Measurements from ENCODE around the gene C1QL2. TPM values are rescaled to one million over a fixed set of nuclear protein-coding genes. Genes with fewer than 3 reads are reported as not detected.

C1QL2 gene
- polyA plus RNA-seq, 1 donor from 2014 or later, result not detected

GRCh38 chr2:119179202-119179601 lies 20.7 kb upstream of the C1QL2 start:
- no peak overlapping the region for H3K9ac ChIP-seq (ENCODE audit: low read length)
- no peaks in the 10 kb centered on the region for H3K79me2 ChIP-seq (replicated peaks; ENCODE audit: insufficient read depth, low read length)
- H3K9me3 ChIP-seq (ENCODE audit: low read length), result no peaks in the 10 kb centered on the region
- TF ChIP-seq POLR2AphosphoS5 (IDR thresholded peaks at IDR 0.05), result no peak
- TF ChIP-seq TAF1 (IDR thresholded peaks at IDR 0.05; ENCODE audit: low read depth), result no peak
- TF ChIP-seq, protein P1, sequence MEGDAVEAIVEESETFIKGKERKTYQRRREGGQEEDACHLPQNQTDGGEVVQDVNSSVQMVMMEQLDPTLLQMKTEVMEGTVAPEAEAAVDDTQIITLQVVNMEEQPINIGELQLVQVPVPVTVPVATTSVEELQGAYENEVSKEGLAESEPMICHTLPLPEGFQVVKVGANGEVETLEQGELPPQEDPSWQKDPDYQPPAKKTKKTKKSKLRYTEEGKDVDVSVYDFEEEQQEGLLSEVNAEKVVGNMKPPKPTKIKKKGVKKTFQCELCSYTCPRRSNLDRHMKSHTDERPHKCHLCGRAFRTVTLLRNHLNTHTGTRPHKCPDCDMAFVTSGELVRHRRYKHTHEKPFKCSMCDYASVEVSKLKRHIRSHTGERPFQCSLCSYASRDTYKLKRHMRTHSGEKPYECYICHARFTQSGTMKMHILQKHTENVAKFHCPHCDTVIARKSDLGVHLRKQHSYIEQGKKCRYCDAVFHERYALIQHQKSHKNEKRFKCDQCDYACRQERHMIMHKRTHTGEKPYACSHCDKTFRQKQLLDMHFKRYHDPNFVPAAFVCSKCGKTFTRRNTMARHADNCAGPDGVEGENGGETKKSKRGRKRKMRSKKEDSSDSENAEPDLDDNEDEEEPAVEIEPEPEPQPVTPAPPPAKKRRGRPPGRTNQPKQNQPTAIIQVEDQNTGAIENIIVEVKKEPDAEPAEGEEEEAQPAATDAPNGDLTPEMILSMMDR (IDR thresholded peaks at IDR 0.05; ENCODE audit: poor library complexity, severe bottlenecking), result no peak
- TF ChIP-seq MXI1 (conservative IDR thresholded peaks at IDR 0.05; ENCODE audit: poor library complexity, severe bottlenecking), result no peak
- no peak for TF ChIP-seq RAD21 (conservative IDR thresholded peaks at IDR 0.05)
- no peak for TF ChIP-seq REST (IDR thresholded peaks at IDR 0.05; ENCODE audit: borderline replicate concordance)
- no peak for TF ChIP-seq EZH2 (IDR thresholded peaks at IDR 0.05; ENCODE audit: borderline replicate concordance, insufficient read depth, low read length, poor library complexity, severe bottlenecking)
- TF ChIP-seq EP300 (conservative IDR thresholded peaks at IDR 0.05; ENCODE audit: poor library complexity, severe bottlenecking), result no peak
- TF ChIP-seq SMC3 (conservative IDR thresholded peaks at IDR 0.05; ENCODE audit: poor library complexity), result no peak
- H3K9me2 ChIP-seq (ENCODE audit: insufficient read depth, low read length), result no peaks in the 10 kb centered on the region
- H3K27ac ChIP-seq (ENCODE audit: low read length), result no peak overlapping the region
- H3K36me3 ChIP-seq (ENCODE audit: insufficient read depth, low read length), result no peaks in the 10 kb centered on the region
- H4K20me1 ChIP-seq (ENCODE audit: insufficient read depth), result no peaks in the 10 kb centered on the region
- no peaks in the 10 kb centered on the region for H3F3A ChIP-seq (ENCODE audit: insufficient read depth, low read length, poor library complexity, severe bottlenecking)
- H2AFZ ChIP-seq (ENCODE audit: low read depth, low read length), result no peak overlapping the region
- no peak overlapping the region for H3K4me3 ChIP-seq (ENCODE audit: low read length)
- H3K4me2 ChIP-seq (ENCODE audit: low read length), result no peak overlapping the region
- no peaks in the 10 kb centered on the region for H3K27me3 ChIP-seq (ENCODE audit: insufficient read depth, low read depth, low read length)

- Histone ChIP-seq H3K36me3 (ENCODE audit: insufficient read depth, low read length) (no peaks in the 10 kb centered on the region), H3K9me3 (ENCODE audit: low read length) (no peaks in the 10 kb centered on the region), H3K4me2 (ENCODE audit: low read length) (no peak overlapping the region), H3K9me2 (ENCODE audit: insufficient read depth, low read length) (no peaks in the 10 kb centered on the region), H3K27ac (ENCODE audit: low read length) (no peak overlapping the region), H3K79me2 (replicated peaks; ENCODE audit: insufficient read depth, low read length) (no peaks in the 10 kb centered on the region), H4K20me1 (ENCODE audit: insufficient read depth) (no peaks in the 10 kb centered on the region), H3K27me3 (ENCODE audit: insufficient read depth, low read depth, low read length) (no peaks in the 10 kb centered on the region), H3K9ac (ENCODE audit: low read length) (no peak overlapping the region), H3K4me3 (ENCODE audit: low read length) (no peak overlapping the region), H3F3A (ENCODE audit: insufficient read depth, low read length, poor library complexity, severe bottlenecking) (no peaks in the 10 kb centered on the region), H2AFZ (ENCODE audit: low read depth, low read length) (no peak overlapping the region)
- TF ChIP-seq RAD21 (conservative IDR thresholded peaks at IDR 0.05) (no peak), EZH2 (IDR thresholded peaks at IDR 0.05; ENCODE audit: borderline replicate concordance, insufficient read depth, low read length, poor library complexity, severe bottlenecking) (no peak), TAF1 (IDR thresholded peaks at IDR 0.05; ENCODE audit: low read depth) (no peak), POLR2AphosphoS5 (IDR thresholded peaks at IDR 0.05) (no peak), REST (IDR thresholded peaks at IDR 0.05; ENCODE audit: borderline replicate concordance) (no peak), MXI1 (conservative IDR thresholded peaks at IDR 0.05; ENCODE audit: poor library complexity, severe bottlenecking) (no peak), SMC3 (conservative IDR thresholded peaks at IDR 0.05; ENCODE audit: poor library complexity) (no peak)
Observed at GRCh38 chr2:119178776-119179175, 20.2 kb upstream of the C1QL2 start.
